ENCODE data around the gene ADAMTS10.
A peak's percentile ranks its signal among the peaks of the same experiment; 100 is the strongest.
"Not testable (repeated sequence)": the region's sequence is repeated elsewhere in the genome, so short reads cannot be mapped to it uniquely, and the experiment has no call there.

ADAMTS10 gene

GRCh38 chr19:8593931-8594330 lies 16.6 kb downstream of the ADAMTS10 start:
- no peak for DNase-seq (ENCODE audit: low read depth)

- peak; percentile 96 for DNase-seq (ENCODE audit: low read depth)
These were observed 18.1 kb downstream of the ADAMTS10 start for GRCh38 chr19:8592231-8593009.

GRCh38 chr19:8589177-8589714 lies 21.3 kb downstream of the ADAMTS10 start:
- no peak for DNase-seq (ENCODE audit: low read depth)

GRCh38 chr19:8585894-8586750 lies 24.4 kb downstream of the ADAMTS10 start:
- peak; percentile 40 for DNase-seq (ENCODE audit: low read depth)

- DNase-seq (ENCODE audit: low read depth): no peak
These were observed 25.3 kb downstream of the ADAMTS10 start for GRCh38 chr19:8584965-8585893.

- peak; percentile 73 for DNase-seq (ENCODE audit: low read depth)
These were observed 29.7 kb downstream of the ADAMTS10 start for GRCh38 chr19:8580710-8581281.

GRCh38 chr19:8578642-8579265 lies 31.8 kb downstream of the ADAMTS10 start:
- DNase-seq (ENCODE audit: low read depth): peak; percentile 68

GRCh38 chr19:8577741-8578140 lies 32.8 kb downstream of the ADAMTS10 start:
- no peak for DNase-seq (ENCODE audit: low read depth)

GRCh38 chr19:8577247-8577646 lies 33.3 kb downstream of the ADAMTS10 start, which contains the start of gene MYO1F:
Gene MYO1F, minus strand, starts transcription at chr19:8577442. Its CDS starts 133 bp downstream, at chr19:8577309.
- DNase-seq (ENCODE audit: low read depth): no peak

- no peak for DNase-seq (ENCODE audit: low read depth)
These were observed 34.1 kb downstream of the ADAMTS10 start for GRCh38 chr19:8576273-8576993.

GRCh38 chr19:8575467-8575997 lies 35.0 kb downstream of the ADAMTS10 start:
- peak; percentile 28 for DNase-seq (ENCODE audit: low read depth)

GRCh38 chr19:8574619-8574922 lies 35.9 kb downstream of the ADAMTS10 start:
- not testable (repeated sequence) for DNase-seq (ENCODE audit: low read depth)

- no peak for DNase-seq (ENCODE audit: low read depth)
These were observed 37.2 kb downstream of the ADAMTS10 start for GRCh38 chr19:8573316-8573715.

GRCh38 chr19:8571006-8571411 lies 39.5 kb downstream of the ADAMTS10 start:
- peak; percentile 31 for DNase-seq (ENCODE audit: low read depth)

- no peak for DNase-seq (ENCODE audit: low read depth)
These were observed 41.3 kb downstream of the ADAMTS10 start for GRCh38 chr19:8569066-8569771.

- DNase-seq (ENCODE audit: low read depth): no peak
These were observed 42.9 kb downstream of the ADAMTS10 start for GRCh38 chr19:8567522-8568172.

- no peak for DNase-seq (ENCODE audit: low read depth)
These were observed 43.7 kb downstream of the ADAMTS10 start for GRCh38 chr19:8566855-8567254.

- DNase-seq (ENCODE audit: low read depth): not testable (repeated sequence)
These were observed 45.6 kb downstream of the ADAMTS10 start for GRCh38 chr19:8564866-8565265.
